Stimulated activated CD8-positive, alpha-beta memory T cell treated with anti-CD3 and anti-CD28 coated beads, Interleukin-4, amount 100 ng/mL, for 1 hour (primary cell): ENCODE measurements around the gene PADI3.
"Not testable (repeated sequence)": the region's sequence is repeated elsewhere in the genome, so short reads cannot be mapped to it uniquely, and the experiment has no call there.

ENCODE experiments used
- DNase-seq, 2 donors: peaks; one replicate each; pipeline ENCODE4 v3.0.0-alpha.2; 2020; ENCODE audit warnings: low read depth in 2 of 2, low spot score in 1 of 2

Gene PADI3

GRCh38 chr1:17241011-17241779 is 7.7 kb upstream of the PADI3 start:
- DNase-seq, result not testable (repeated sequence)

GRCh38 chr1:17241780-17242074 is 7.2 kb upstream of the PADI3 start:
- DNase-seq, result not testable (repeated sequence)

GRCh38 chr1:17243274-17243673 is 5.6 kb upstream of the PADI3 start:
- DNase-seq, result no peak

GRCh38 chr1:17244821-17245740 is 3.8 kb upstream of the PADI3 start:
- no peak for DNase-seq

- no peak for DNase-seq
These were observed 3.0 kb upstream of the PADI3 start for GRCh38 chr1:17245816-17246325.

GRCh38 chr1:17246971-17247370 is 1.9 kb upstream of the PADI3 start:
- no peak for DNase-seq

GRCh38 chr1:17250601-17251000 is 1.7 kb downstream of the PADI3 start:
- DNase-seq, result no peak

- no peak for DNase-seq
These were observed 2.3 kb downstream of the PADI3 start for GRCh38 chr1:17251246-17251645.

- DNase-seq, result no peak
These were observed 2.9 kb downstream of the PADI3 start for GRCh38 chr1:17251701-17252376.

- DNase-seq, result no peak
These were observed 6.4 kb downstream of the PADI3 start for GRCh38 chr1:17255336-17255735.

- no peak for DNase-seq
These were observed 9.3 kb downstream of the PADI3 start for GRCh38 chr1:17258116-17258757.

GRCh38 chr1:17258758-17259130 is 9.8 kb downstream of the PADI3 start:
- no peak for DNase-seq

- no peak for DNase-seq
These were observed 10.5 kb downstream of the PADI3 start for GRCh38 chr1:17259233-17259873.

GRCh38 chr1:17260264-17260663 is 11.4 kb downstream of the PADI3 start:
- no peak for DNase-seq

- no peak for DNase-seq
These were observed 11.8 kb downstream of the PADI3 start for GRCh38 chr1:17260738-17261137.

GRCh38 chr1:17263936-17264335 is 15.0 kb downstream of the PADI3 start:
- no peak for DNase-seq

GRCh38 chr1:17264470-17264869 is 15.6 kb downstream of the PADI3 start:
- DNase-seq, result no peak

GRCh38 chr1:17265162-17265561 is 16.3 kb downstream of the PADI3 start:
- no peak for DNase-seq

- DNase-seq, result no peak
These were observed 17.1 kb downstream of the PADI3 start for GRCh38 chr1:17265950-17266349.

GRCh38 chr1:17270891-17271765 is 22.2 kb downstream of the PADI3 start:
- DNase-seq, result no peak
